ENCODE data around the gene PACSIN3. TPM values are rescaled to one million over a fixed set of nuclear protein-coding genes. Genes with fewer than 3 reads are reported as not detected.
"Not testable (repeated sequence)": the region's sequence is repeated elsewhere in the genome, so short reads cannot be mapped to it uniquely, and the experiment has no call there.

PACSIN3 gene
- polyA plus RNA-seq, 2 of the 4 experiments (the other 2 are of a cell fraction) = 16.5 to 35.3 TPM

DNA sequence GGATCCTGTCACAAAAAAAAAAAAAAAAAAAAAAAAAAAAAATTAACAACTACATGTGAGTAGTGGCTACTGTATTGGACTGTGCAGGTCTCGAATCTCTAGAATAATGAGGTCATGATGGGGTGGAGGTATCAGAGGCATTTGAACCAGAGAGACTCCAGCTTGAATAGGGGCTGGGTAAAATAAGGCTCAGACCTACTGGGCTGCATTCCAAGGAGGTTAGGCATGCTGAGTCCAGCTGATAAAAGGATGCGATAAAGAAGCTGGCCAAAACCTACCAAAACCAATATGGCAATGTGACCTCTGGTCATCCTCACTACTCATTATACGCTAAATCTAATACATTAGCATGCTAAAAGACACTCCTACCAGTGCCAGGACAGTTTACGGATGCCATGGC lies 5.9 kb upstream of the PACSIN3 start:
- H3K4me1 ChIP-seq = peaks cover 35% of the 10 kb centered on the region
- H3K4me2 ChIP-seq = no peak overlapping the region
- ChIA-PET POLR2A (interaction anchor here (1.4 to 3.9 kb wide), 2 partner anchors 13 to 22 kb away, joined by 4 to 24 read pairs; partner anchors contain the start of gene DDB2), CTCF (interaction anchor here (0.6 to 3.0 kb wide), 5 partner anchors 13 to 68 kb away, joined by 3 to 10 read pairs (median 4); partner anchors contain the start of genes ACP2 and DDB2)
- H3K27ac ChIP-seq = no peak overlapping the region
- WGBS (ENCODE audit: missing lambda C conversion rate) = 90% methylated on average over 4 of the region's 4 CpGs
- DNase-seq (ENCODE audit: low read depth in 1 of 2, low spot score in 1 of 2) (no peak), ATAC-seq (no peak), FAIRE-seq (no peak)
- no peak overlapping the region for H3K4me3 ChIP-seq
- no peaks in the 10 kb centered on the region for H3K9me3 ChIP-seq
- no peak for TF ChIP-seq RNF2 (IDR thresholded peaks at IDR 0.05; ENCODE audit: borderline replicate concordance, low read depth)
- no peak for TF ChIP-seq RCOR1 (IDR thresholded peaks at IDR 0.05; ENCODE audit: low read depth, low read length)
- TF ChIP-seq, protein P1, sequence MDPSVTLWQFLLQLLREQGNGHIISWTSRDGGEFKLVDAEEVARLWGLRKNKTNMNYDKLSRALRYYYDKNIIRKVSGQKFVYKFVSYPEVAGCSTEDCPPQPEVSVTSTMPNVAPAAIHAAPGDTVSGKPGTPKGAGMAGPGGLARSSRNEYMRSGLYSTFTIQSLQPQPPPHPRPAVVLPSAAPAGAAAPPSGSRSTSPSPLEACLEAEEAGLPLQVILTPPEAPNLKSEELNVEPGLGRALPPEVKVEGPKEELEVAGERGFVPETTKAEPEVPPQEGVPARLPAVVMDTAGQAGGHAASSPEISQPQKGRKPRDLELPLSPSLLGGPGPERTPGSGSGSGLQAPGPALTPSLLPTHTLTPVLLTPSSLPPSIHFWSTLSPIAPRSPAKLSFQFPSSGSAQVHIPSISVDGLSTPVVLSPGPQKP (IDR thresholded peaks at IDR 0.05; ENCODE audit: low read depth, low read length) = no peak
- no peak for TF ChIP-seq POLR2A (IDR thresholded peaks at IDR 0.05; ENCODE audit: low read length)
- TF ChIP-seq, protein P2, sequence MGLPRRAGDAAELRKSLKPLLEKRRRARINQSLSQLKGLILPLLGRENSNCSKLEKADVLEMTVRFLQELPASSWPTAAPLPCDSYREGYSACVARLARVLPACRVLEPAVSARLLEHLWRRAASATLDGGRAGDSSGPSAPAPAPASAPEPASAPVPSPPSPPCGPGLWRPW (IDR thresholded peaks at IDR 0.05) = no peak
- TF ChIP-seq RFX5 (IDR thresholded peaks at IDR 0.05) = no peak
- no peak for TF ChIP-seq BHLHE40 (IDR thresholded peaks at IDR 0.05; ENCODE audit: low read depth, low read length)
- no peak for TF ChIP-seq CBX2 (IDR thresholded peaks at IDR 0.05; ENCODE audit: borderline replicate concordance, low read depth)
- TF ChIP-seq, protein P3, sequence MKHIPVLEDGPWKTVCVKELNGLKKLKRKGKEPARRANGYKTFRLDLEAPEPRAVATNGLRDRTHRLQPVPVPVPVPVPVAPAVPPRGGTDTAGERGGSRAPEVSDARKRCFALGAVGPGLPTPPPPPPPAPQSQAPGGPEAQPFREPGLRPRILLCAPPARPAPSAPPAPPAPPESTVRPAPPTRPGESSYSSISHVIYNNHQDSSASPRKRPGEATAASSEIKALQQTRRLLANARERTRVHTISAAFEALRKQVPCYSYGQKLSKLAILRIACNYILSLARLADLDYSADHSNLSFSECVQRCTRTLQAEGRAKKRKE (CRISPR knock-in tag; IDR thresholded peaks at IDR 0.05; ENCODE audit: low read depth) = no peak
- no peak for TF ChIP-seq KDM1A (IDR thresholded peaks at IDR 0.05; ENCODE audit: low read depth)
- no peak for TF ChIP-seq HOXA7 (CRISPR knock-in tag; IDR thresholded peaks at IDR 0.05)
- TF ChIP-seq, protein P4, sequence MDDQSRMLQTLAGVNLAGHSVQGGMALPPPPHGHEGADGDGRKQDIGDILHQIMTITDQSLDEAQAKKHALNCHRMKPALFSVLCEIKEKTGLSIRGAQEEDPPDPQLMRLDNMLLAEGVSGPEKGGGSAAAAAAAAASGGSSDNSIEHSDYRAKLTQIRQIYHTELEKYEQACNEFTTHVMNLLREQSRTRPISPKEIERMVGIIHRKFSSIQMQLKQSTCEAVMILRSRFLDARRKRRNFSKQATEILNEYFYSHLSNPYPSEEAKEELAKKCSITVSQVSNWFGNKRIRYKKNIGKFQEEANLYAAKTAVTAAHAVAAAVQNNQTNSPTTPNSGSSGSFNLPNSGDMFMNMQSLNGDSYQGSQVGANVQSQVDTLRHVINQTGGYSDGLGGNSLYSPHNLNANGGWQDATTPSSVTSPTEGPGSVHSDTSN (IDR thresholded peaks at IDR 0.05) = no peak
- no peak for TF ChIP-seq HOXB13 (CRISPR knock-in tag; IDR thresholded peaks at IDR 0.05; ENCODE audit: low read depth)

DNA sequence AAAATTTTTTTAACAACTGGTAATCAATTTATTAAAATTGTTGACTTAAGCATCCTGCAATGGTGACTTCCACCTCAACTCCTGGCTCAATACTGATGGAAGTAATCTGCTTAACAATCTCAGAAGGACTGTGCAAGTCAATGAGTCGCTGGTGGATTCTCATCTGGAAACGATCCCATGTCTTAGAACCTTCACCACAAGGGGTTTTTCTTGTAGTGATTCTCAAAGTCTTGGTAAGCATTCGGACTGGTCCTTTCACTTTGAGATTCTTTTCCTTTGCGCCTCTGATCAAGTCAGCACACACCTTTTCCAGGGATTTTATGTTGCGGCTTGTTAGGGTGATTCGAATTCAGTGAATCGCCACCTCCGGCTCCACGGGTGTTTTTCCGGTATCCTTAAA lies 4.9 kb upstream of the PACSIN3 start:
- not testable (repeated sequence) for H3K4me3 ChIP-seq, H3K27ac ChIP-seq, H3K4me2 ChIP-seq, ATAC-seq, FAIRE-seq, H3K9me3 ChIP-seq
- H3K4me1 ChIP-seq = peaks cover 40% of the 10 kb centered on the region
- 86% methylated on average over 10 of the region's 10 CpGs for WGBS (ENCODE audit: missing lambda C conversion rate)
- POLR2A ChIA-PET = interaction anchor here (1.4 to 3.9 kb wide), 3 partner anchors 14 to 23 kb away, joined by 4 to 26 read pairs (median 24); partner anchors contain the start of gene DDB2
- CTCF ChIA-PET = interaction anchor here (0.5 to 5.2 kb wide), 2 partner anchors 12 to 16 kb away, joined by 3 to 41 read pairs; partner anchors contain the start of gene ARFGAP2
- DNase-seq (ENCODE audit: low read depth in 1 of 2, low spot score in 1 of 2) = peak in 1 of 2 experiments; percentile 25

DNA sequence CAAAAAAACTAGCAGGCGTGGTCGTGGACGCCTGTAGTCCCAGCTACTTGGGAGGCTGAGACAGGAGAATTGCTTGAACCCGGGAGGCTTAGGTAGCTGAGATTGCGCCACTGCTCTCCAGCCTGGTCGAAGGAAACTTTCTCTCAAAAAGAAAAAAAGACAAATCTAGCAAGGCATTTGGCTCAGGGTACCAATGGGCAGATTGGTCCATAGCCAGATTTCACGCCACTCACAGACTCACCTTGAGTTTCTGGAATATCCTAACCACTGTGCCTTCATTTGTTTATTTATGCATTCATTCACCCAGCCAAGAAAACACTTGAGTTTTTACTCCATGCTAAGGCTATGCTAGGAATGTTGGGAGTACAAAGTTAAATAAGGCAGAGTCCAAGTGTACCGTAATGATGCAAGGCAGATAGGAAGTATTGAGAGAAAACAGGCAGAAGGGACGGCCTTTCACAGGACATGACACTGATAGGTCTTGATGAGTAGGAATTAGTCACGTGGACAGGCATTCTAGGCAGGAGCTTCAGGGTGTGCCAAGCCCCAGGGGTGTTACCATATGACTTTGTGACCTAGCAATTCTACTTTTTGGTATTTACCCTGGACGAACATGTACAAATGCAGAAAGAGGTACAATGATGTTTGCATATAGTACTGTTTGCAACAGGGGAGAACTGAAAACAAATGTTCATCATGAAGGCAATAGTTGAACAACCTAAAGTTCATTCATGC lies 3.0 kb upstream of the PACSIN3 start:
- H3K27ac ChIP-seq = peak overlapping the region; percentile 67 to 98
- H3K4me2 ChIP-seq = peak overlapping the region; percentile 52
- DNase-seq (ENCODE audit: low read depth in 1 of 2, low spot score in 1 of 2) (peak; percentile 62 to 96), ATAC-seq (peak; percentile 35 to 60), FAIRE-seq (peak; percentile 83)
- no peak overlapping the region for H3K4me3 ChIP-seq
- ChIA-PET CTCF (interaction anchor here (0.8 to 5.2 kb wide), 7 partner anchors 10 to 85 kb away, joined by 3 to 41 read pairs (median 6); partner anchors contain the start of genes ARFGAP2 and NR1H3), POLR2A (interaction anchor here (0.8 to 2.2 kb wide), 4 partner anchors 25 to 45 kb away, joined by 3 to 26 read pairs (median 4); partner anchors contain the start of gene DDB2)
- WGBS (ENCODE audit: missing lambda C conversion rate) = 40% methylated on average over 11 of the region's 11 CpGs
- H3K9me3 ChIP-seq = no peaks in the 10 kb centered on the region
- no peak for TF ChIP-seq FOSL2 (IDR thresholded peaks at IDR 0.05)
- TF ChIP-seq FOSL2 (CRISPR knock-in tag; IDR thresholded peaks at IDR 0.05) = peak; percentile 76
- TF ChIP-seq CHD4 (IDR thresholded peaks at IDR 0.05; ENCODE audit: borderline replicate concordance) = no peak
- TF ChIP-seq, protein P5, sequence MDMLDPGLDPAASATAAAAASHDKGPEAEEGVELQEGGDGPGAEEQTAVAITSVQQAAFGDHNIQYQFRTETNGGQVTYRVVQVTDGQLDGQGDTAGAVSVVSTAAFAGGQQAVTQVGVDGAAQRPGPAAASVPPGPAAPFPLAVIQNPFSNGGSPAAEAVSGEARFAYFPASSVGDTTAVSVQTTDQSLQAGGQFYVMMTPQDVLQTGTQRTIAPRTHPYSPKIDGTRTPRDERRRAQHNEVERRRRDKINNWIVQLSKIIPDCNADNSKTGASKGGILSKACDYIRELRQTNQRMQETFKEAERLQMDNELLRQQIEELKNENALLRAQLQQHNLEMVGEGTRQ (IDR thresholded peaks at IDR 0.05) = peak; percentile 90
- peak in 1 of 2 experiments; percentile 24; a peak in 1 of 5 replicates for TF ChIP-seq JUN (IDR thresholded peaks at IDR 0.05)
- TF ChIP-seq EP300 (IDR thresholded peaks at IDR 0.05) = peak in 1 of 2 experiments; percentile 61; a peak in 1 of 5 replicates
- TF ChIP-seq GATA3 (IDR thresholded peaks at IDR 0.05; ENCODE audit: borderline replicate concordance) = peak; percentile 62
- peak in 1 of 2 experiments; percentile 66; a peak in 1 of 4 replicates for TF ChIP-seq CEBPB (IDR thresholded peaks at IDR 0.05)
- 0 out of 2 replicates have a peak, but pooled peaks have one; percentile 27 for TF ChIP-seq JUNB (IDR thresholded peaks at IDR 0.05)
- TF ChIP-seq HOXB13 (CRISPR knock-in tag; IDR thresholded peaks at IDR 0.05; ENCODE audit: low read depth) = no peak
- TF ChIP-seq FOSB (CRISPR knock-in tag; IDR thresholded peaks at IDR 0.05) = no peak
- H3K4me1 ChIP-seq = peaks cover 51% of the 10 kb centered on the region

Measured in A549 (cell line).